Tibial nerve (tissue), 4 donors: ENCODE measurements around the gene LIPA.

Experiments used
- CTCF ChIP-seq, 5 experiments: fragments of 200-600 bp in 3 of 5; fragments of 450-650 bp in 2 of 5; sonication (generic) in 3 of 5; IDR thresholded peaks; one replicate each; pipeline ENCODE4 v1.5.1; 2016 to 2019; ENCODE audit warnings: antibody characterized with exemption in 5 of 5, mild to moderate bottlenecking in 3 of 5, moderate library complexity in 2 of 5
- EP300 ChIP-seq, 2 donors: sonication (generic); formaldehyde crosslinking; IDR thresholded peaks; one replicate each; pipeline ENCODE4 v1.6.1; 2017; ENCODE audit warnings: antibody characterized with exemption in 2 of 2, mild to moderate bottlenecking in 1 of 2

GRCh38 chr10:89207181-89207800 lies 44.3 kb downstream of the LIPA start, which contains the start of gene CH25H:
- peak in 1 of 2 donors; percentile 66 for TF ChIP-seq EP300 (IDR thresholded peaks at IDR 0.05)
- TF ChIP-seq CTCF (IDR thresholded peaks at IDR 0.05), result no peak
